DOHH2 (cell line): ENCODE data around the gene ZNF764.

Experiments used
- H3F3A ChIP-seq: fragments of 200-600 bp; sonication (generic), shearing (Covaris generic); 2 replicates; pipeline ENCODE4 v1.6.0; 2016; ENCODE audit warnings: antibody characterized with exemption, mild to moderate bottlenecking; ENCODE audit not compliant: control insufficient read depth, insufficient read depth
- H3K27ac ChIP-seq: fragments of 200-600 bp; sonication (generic); 2 replicates; pipeline ENCODE4 v1.5.1; 2014; ENCODE audit warnings: low read depth, mild to moderate bottlenecking, low read length, moderate library complexity
- H3K27me3 ChIP-seq: fragments of 200-600 bp; sonication (generic); 2 replicates; pipeline ENCODE4 v1.6.1; 2014; ENCODE audit warnings: mild to moderate bottlenecking, low read length, mixed read lengths; ENCODE audit not compliant: control insufficient read depth
- H3K36me3 ChIP-seq: fragments of 200-600 bp; sonication (generic); 2 replicates; pipeline ENCODE4 v1.6.1; 2014; ENCODE audit warnings: mild to moderate bottlenecking, low read length, moderate library complexity, mixed read lengths; ENCODE audit not compliant: control insufficient read depth
- H3K4me1 ChIP-seq: fragments of 200-600 bp; sonication (generic); 2 replicates; pipeline ENCODE4 v1.6.1; 2014; ENCODE audit warnings: mild to moderate bottlenecking, low read length, mixed read lengths; ENCODE audit not compliant: control insufficient read depth
- H3K4me2 ChIP-seq: fragments of 200-600 bp; sonication (generic); 2 replicates; pipeline ENCODE4 v1.6.0; 2014; ENCODE audit warnings: mild to moderate bottlenecking, low read length, moderate library complexity
- H3K4me3 ChIP-seq: fragments of 200-600 bp; sonication (generic); 2 replicates; pipeline ENCODE4 v1.5.1; 2014; ENCODE audit warnings: mild to moderate bottlenecking, low read length, mixed read lengths
- H3K79me2 ChIP-seq: fragments of 200-600 bp; sonication (generic); 2 replicates; pipeline ENCODE4 v1.6.1; 2014; ENCODE audit warnings: mild to moderate bottlenecking, low read length, mixed read lengths; ENCODE audit not compliant: control insufficient read depth
- H3K9me2 ChIP-seq: fragments of 200-600 bp; sonication (generic); replicated peaks from 2 replicates; pipeline ENCODE4 v1.6.1; 2014; ENCODE audit warnings: mild to moderate bottlenecking, low read length, mixed read lengths; ENCODE audit not compliant: control insufficient read depth
- H3K9me3 ChIP-seq: fragments of 200-600 bp; sonication (generic); 2 replicates; pipeline ENCODE4 v1.6.1; 2014; ENCODE audit warnings: antibody characterized with exemption, low read length, mixed read lengths; ENCODE audit not compliant: control insufficient read depth, insufficient read depth
- H4K20me1 ChIP-seq: fragments of 200-600 bp; sonication (generic); 2 replicates; pipeline ENCODE4 v1.6.0; 2014; ENCODE audit warnings: low read depth, mild to moderate bottlenecking, antibody characterized with exemption, low read length, moderate library complexity; ENCODE audit not compliant: control insufficient read depth, insufficient read depth
- EZH2phosphoT487 ChIP-seq: fragments of 200-600 bp; sonication (generic); IDR thresholded peaks from 2 replicates; pipeline ENCODE4 v1.6.1; 2017; ENCODE audit warnings: borderline replicate concordance, mild to moderate bottlenecking, antibody characterized with exemption, low read length, moderate library complexity, mixed read lengths
- TF ChIP-seq, protein P1 (sequence below): fragments of 200-600 bp; sonication (generic); IDR thresholded peaks from one replicate; pipeline ENCODE4 v1.5.1; 2014; ENCODE audit warnings: antibody characterized with exemption, mild to moderate bottlenecking, low read depth, low read length; ENCODE audit not compliant: poor library complexity, severe bottlenecking

ZNF764 gene

DNA sequence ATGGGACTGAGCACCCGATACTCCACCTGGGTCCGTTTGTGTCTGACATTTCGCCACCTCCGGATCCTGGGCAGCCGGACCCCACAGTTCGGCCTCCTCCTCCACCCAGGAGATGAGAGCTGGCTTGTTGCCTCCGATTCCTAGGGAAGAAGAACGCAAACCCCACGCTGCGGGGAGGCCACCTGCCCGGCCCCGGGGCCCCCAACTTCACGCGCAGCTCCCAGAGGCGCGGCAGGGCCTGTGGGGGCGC lies 542 bp downstream of the ZNF764 start:
- peak overlapping the region; percentile 84 for H3K4me2 ChIP-seq
- no peaks in the 10 kb centered on the region for H3K9me2 ChIP-seq
- TF ChIP-seq, protein P1, sequence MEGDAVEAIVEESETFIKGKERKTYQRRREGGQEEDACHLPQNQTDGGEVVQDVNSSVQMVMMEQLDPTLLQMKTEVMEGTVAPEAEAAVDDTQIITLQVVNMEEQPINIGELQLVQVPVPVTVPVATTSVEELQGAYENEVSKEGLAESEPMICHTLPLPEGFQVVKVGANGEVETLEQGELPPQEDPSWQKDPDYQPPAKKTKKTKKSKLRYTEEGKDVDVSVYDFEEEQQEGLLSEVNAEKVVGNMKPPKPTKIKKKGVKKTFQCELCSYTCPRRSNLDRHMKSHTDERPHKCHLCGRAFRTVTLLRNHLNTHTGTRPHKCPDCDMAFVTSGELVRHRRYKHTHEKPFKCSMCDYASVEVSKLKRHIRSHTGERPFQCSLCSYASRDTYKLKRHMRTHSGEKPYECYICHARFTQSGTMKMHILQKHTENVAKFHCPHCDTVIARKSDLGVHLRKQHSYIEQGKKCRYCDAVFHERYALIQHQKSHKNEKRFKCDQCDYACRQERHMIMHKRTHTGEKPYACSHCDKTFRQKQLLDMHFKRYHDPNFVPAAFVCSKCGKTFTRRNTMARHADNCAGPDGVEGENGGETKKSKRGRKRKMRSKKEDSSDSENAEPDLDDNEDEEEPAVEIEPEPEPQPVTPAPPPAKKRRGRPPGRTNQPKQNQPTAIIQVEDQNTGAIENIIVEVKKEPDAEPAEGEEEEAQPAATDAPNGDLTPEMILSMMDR = no peak
- TF ChIP-seq EZH2phosphoT487 = no peak
- H3F3A ChIP-seq = 0 out of 2 replicates have a peak, but pooled peaks cover 6% of the 10 kb centered on the region
- H3K27ac ChIP-seq = peak overlapping the region; percentile 82
- H3K4me3 ChIP-seq = peak overlapping the region; percentile 97
- no peaks in the 10 kb centered on the region for H3K27me3 ChIP-seq
- H3K36me3 ChIP-seq = peaks cover 39% of the 10 kb centered on the region
- H4K20me1 ChIP-seq = no peaks in the 10 kb centered on the region
- H3K79me2 ChIP-seq = peaks cover 53% of the 10 kb centered on the region
- H3K9me3 ChIP-seq = no peaks in the 10 kb centered on the region
- H3K4me1 ChIP-seq = peaks cover 27% of the 10 kb centered on the region

DNA sequence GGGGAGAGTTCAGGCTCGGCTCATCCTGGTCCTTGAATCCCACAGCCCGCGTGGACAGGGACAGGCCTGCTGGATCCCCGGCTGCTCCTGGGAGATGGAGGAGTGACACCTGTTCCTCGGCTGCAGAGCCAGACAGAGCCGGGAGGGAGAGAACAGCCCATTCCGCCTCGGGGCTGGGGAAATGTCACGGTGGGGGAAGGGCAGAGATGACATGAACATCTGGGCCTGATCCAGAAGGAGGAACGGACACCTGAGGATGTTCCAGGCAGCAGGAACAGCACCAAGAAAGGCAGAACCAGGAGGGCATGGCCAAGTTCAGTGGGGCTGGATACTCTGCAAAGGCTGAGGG lies 2.1 kb downstream of the ZNF764 start:
- Histone ChIP-seq H3K27ac (no peak overlapping the region), H3K4me3 (no peak overlapping the region), H3K36me3 (peaks cover 41% of the 10 kb centered on the region), H3K4me1 (peaks cover 18% of the 10 kb centered on the region), H3K4me2 (no peak overlapping the region), H3K79me2 (peaks cover 55% of the 10 kb centered on the region), H3F3A (0 out of 2 replicates have a peak, but pooled peaks cover 6% of the 10 kb centered on the region), H3K9me2 (no peaks in the 10 kb centered on the region), H4K20me1 (no peaks in the 10 kb centered on the region), H3K27me3 (no peaks in the 10 kb centered on the region), H3K9me3 (no peaks in the 10 kb centered on the region)
- TF ChIP-seq EZH2phosphoT487 = no peak
- TF ChIP-seq, protein P1 = no peak

DNA sequence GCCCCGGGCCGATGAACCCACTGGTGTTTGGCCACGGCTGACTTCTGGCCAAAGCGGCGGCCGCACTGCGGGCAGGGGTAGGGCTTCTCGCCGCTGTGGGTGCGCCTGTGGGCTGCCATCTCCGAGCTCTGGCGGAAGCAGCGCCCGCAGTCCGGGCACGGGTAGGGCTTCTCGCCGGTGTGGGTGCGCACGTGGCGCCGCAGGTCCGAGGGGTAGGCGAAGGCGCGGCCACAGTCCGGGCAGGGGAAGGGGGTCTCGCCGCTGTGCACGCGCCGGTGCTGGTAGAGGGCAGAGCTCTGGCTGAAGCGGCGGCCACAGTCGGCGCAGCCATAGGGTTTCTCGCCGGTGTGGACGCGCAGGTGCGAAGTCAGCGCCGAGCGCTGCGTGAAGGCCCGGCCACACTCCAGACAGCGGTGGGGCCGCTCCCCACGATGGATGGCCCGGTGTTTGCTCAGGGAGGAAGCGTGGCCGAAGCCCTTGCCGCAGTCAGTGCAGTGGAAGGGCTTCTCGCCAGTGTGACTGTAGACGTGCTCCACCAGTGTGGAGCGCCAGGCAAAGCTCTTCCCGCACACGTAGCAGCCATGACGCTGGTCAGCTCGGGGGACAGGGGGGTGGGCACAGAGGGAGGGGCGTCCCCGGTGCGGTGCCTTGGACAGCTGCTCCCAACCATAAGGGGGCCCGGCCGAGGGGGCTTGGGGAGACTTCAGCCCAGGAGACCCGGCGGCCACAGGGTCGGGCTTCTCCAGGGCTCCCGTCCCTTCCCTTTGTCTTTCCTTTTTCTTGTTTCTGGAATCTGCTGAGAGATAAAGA lies 2.7 kb downstream of the ZNF764 start:
- H3K79me2 ChIP-seq = peaks cover 55% of the 10 kb centered on the region
- no peak overlapping the region for H3K4me3 ChIP-seq
- peaks cover 41% of the 10 kb centered on the region for H3K36me3 ChIP-seq
- no peaks in the 10 kb centered on the region for H3K9me2 ChIP-seq
- no peaks in the 10 kb centered on the region for H3K27me3 ChIP-seq
- TF ChIP-seq, protein P1 = no peak
- no peak for TF ChIP-seq EZH2phosphoT487
- peaks cover 18% of the 10 kb centered on the region for H3K4me1 ChIP-seq
- H3K9me3 ChIP-seq = no peaks in the 10 kb centered on the region
- no peaks in the 10 kb centered on the region for H4K20me1 ChIP-seq
- no peak overlapping the region for H3K4me2 ChIP-seq
- H3K27ac ChIP-seq = no peak overlapping the region
- H3F3A ChIP-seq = 0 out of 2 replicates have a peak, but pooled peaks cover 6% of the 10 kb centered on the region
